ENCODE measurements around the gene C12orf57. TPM values are rescaled to one million over a fixed set of nuclear protein-coding genes. Genes with fewer than 3 reads are reported as not detected.
A peak's percentile ranks its signal among the peaks of the same experiment; 100 is the strongest.

The C12orf57 gene
- total RNA-seq, 4 donors from 2014 or later: 303 to 452 (median 386) TPM

DNA sequence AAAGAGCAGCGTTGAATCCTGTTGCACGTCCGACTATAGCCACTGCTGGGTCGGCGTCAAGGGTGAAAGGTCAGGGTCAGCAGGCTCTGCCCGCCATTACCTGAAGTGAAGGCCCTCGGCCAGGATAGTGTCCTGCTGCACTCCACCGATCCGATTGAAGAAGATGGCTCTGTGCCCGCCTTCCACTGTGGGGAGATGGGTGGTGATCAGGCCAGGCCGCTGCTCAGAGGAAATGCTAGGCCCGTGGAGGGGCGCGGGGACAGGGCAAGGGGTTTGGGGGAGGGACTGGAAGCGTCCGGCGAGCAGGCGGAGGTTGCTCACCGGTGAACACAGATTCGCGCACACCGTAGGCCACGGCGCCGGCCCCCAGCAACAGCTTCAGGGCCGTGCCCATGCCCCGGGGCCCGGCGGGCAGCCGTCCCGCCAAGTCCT is 26.3 kb downstream of the C12orf57 start:
- TF ChIP-seq EP300 (IDR thresholded peaks at IDR 0.05; ENCODE audit: low read depth) (no peak), POLR2AphosphoS5 (IDR thresholded peaks at IDR 0.05) (no peak), POLR2A (IDR thresholded peaks at IDR 0.05) (no peak)
- TF ChIP-seq, protein P1, sequence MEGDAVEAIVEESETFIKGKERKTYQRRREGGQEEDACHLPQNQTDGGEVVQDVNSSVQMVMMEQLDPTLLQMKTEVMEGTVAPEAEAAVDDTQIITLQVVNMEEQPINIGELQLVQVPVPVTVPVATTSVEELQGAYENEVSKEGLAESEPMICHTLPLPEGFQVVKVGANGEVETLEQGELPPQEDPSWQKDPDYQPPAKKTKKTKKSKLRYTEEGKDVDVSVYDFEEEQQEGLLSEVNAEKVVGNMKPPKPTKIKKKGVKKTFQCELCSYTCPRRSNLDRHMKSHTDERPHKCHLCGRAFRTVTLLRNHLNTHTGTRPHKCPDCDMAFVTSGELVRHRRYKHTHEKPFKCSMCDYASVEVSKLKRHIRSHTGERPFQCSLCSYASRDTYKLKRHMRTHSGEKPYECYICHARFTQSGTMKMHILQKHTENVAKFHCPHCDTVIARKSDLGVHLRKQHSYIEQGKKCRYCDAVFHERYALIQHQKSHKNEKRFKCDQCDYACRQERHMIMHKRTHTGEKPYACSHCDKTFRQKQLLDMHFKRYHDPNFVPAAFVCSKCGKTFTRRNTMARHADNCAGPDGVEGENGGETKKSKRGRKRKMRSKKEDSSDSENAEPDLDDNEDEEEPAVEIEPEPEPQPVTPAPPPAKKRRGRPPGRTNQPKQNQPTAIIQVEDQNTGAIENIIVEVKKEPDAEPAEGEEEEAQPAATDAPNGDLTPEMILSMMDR (IDR thresholded peaks at IDR 0.05): no peak
- WGBS, 2 donors (ENCODE audit: low coverage in 1 of 2): 0 to 1% methylated on average over 12 to 29 of the region's 31 CpGs
- intact Hi-C loops (cut with DNase I; ENCODE audit: low total_unique reads): no loop called here
- Histone ChIP-seq H3K4me1 (peaks cover 20 to 49% (median 33%) of the 10 kb centered on the region in 4 donors), H3K27me3 (no peaks in the 10 kb centered on the region), H3K4me3 (peak overlapping the region; percentile 66 to 99 (median 80)), H3K36me3 (peaks cover 0 to 24% (median 11%) of the 10 kb centered on the region in 4 donors), H3K9me3 (no peaks in the 10 kb centered on the region), H3K27ac (peak overlapping the region; percentile 89 to 95 (median 95))
- DNase-seq: no peak
- in situ Hi-C loops (cut with MboI; ENCODE audit: low pct_ligation_motif_present in 1 of 4, low pct_unique_long_range_greater_than_20kb in 1 of 4, low sequenced_read_pairs in 3 of 4): no loop called here

GRCh38 chr12:6974180-6974579 is 30.4 kb downstream of the C12orf57 start:
- Histone ChIP-seq H3K4me3 (no peak overlapping the region), H3K4me1 (peaks cover 9 to 19% (median 15%) of the 10 kb centered on the region in 4 donors), H3K27me3 (no peaks in the 10 kb centered on the region), H3K9me3 (no peaks in the 10 kb centered on the region), H3K27ac (no peak overlapping the region), H3K36me3 (peaks cover 0 to 35% (median 13%) of the 10 kb centered on the region in 4 donors)
- intact Hi-C loops (cut with DNase I; ENCODE audit: low total_unique reads) (no loop called here), in situ Hi-C loops (cut with MboI; ENCODE audit: low pct_ligation_motif_present in 1 of 4, low pct_unique_long_range_greater_than_20kb in 1 of 4, low sequenced_read_pairs in 3 of 4) (no loop called here)
- DNase-seq: no peak
- 70 to 89% methylated on average over 2 to 6 of the region's 6 CpGs for WGBS, 2 donors (ENCODE audit: low coverage in 1 of 2)
- TF ChIP-seq POLR2AphosphoS5 (IDR thresholded peaks at IDR 0.05) (no peak), POLR2A (IDR thresholded peaks at IDR 0.05) (no peak), EP300 (IDR thresholded peaks at IDR 0.05; ENCODE audit: low read depth) (no peak)
- TF ChIP-seq, protein P1 (IDR thresholded peaks at IDR 0.05): no peak

DNA sequence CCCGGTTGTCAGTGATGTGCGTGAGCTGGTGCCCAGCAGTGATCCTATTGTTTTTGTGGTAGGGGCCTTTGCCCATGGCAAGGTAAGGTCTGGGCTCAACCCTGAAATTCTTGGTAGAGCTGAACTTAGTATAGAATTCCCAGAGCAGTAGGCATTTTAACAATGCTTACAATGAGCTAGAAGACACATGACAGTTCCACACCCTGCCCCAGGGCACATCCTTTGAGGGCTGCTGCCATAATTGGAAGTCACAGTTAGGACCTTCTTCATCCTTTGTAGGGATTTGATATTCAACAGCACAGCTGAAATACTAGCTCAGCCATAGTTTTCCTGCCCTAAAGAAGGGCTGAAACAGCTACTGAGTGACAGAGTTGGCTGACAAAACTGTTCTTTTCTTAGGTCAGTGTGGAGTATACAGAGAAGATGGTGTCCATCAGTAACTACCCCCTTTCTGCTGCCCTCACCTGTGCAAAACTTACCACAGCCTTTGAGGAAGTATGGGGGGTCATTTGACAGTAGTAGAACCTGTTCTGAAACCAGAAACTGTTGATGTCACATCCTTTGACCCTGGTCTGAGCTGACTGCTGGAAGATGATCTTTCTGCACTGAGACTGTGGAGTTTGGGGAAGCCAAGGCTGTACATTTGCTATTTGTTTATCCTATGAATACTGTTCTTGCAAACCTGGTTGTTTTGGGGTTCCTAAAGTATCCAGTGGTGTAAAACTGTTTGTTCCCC is 31.6 kb downstream of the C12orf57 start:
- H3K27me3 ChIP-seq: no peaks in the 10 kb centered on the region
- intact Hi-C loops (cut with DNase I; ENCODE audit: low total_unique reads) (no loop called here), in situ Hi-C loops (cut with MboI; ENCODE audit: low pct_ligation_motif_present in 1 of 4, low pct_unique_long_range_greater_than_20kb in 1 of 4, low sequenced_read_pairs in 3 of 4) (no loop called here)
- DNase-seq: no peak
- H3K36me3 ChIP-seq: peaks cover 0 to 35% (median 13%) of the 10 kb centered on the region in 4 donors
- no peak overlapping the region for H3K4me3 ChIP-seq
- H3K9me3 ChIP-seq: no peaks in the 10 kb centered on the region
- no peak overlapping the region for H3K27ac ChIP-seq
- no peak for TF ChIP-seq EP300 (IDR thresholded peaks at IDR 0.05; ENCODE audit: low read depth)
- no peak for TF ChIP-seq POLR2A (IDR thresholded peaks at IDR 0.05)
- TF ChIP-seq, protein P1 (IDR thresholded peaks at IDR 0.05): no peak
- TF ChIP-seq POLR2AphosphoS5 (IDR thresholded peaks at IDR 0.05): no peak
- WGBS, 2 donors (ENCODE audit: low coverage in 1 of 2): 87 to 92% methylated on average over 2 of the region's 2 CpGs
- peaks cover 5 to 13% (median 7%) of the 10 kb centered on the region in 4 donors for H3K4me1 ChIP-seq

- in situ Hi-C loops (cut with MboI; ENCODE audit: low pct_ligation_motif_present in 1 of 4, low pct_unique_long_range_greater_than_20kb in 1 of 4, low sequenced_read_pairs in 3 of 4) (no loop called here), intact Hi-C loops (cut with DNase I; ENCODE audit: low total_unique reads) (no loop called here)
- no peak overlapping the region for H3K4me3 ChIP-seq
- H3K27me3 ChIP-seq: no peaks in the 10 kb centered on the region
- DNase-seq: no peak
- peaks cover 0 to 53% (median 22%) of the 10 kb centered on the region in 4 donors for H3K36me3 ChIP-seq
- H3K9me3 ChIP-seq: no peaks in the 10 kb centered on the region
- no peak overlapping the region for H3K27ac ChIP-seq
- H3K4me1 ChIP-seq: no peaks in the 10 kb centered on the region
- no peak for TF ChIP-seq EP300 (IDR thresholded peaks at IDR 0.05; ENCODE audit: low read depth)
- TF ChIP-seq POLR2AphosphoS5 (IDR thresholded peaks at IDR 0.05): no peak
- no peak for TF ChIP-seq POLR2A (IDR thresholded peaks at IDR 0.05)
- TF ChIP-seq, protein P1 (IDR thresholded peaks at IDR 0.05): no peak
- WGBS, 2 donors (ENCODE audit: low coverage in 1 of 2): 80 to 83% methylated on average over 1 to 10 of the region's 10 CpGs
Observed at GRCh38 chr12:6977653-6978052, 33.8 kb downstream of the C12orf57 start.

Measured in transverse colon (tissue), 4 donors.